Measurements from ENCODE around the gene STPG1.

DNA sequence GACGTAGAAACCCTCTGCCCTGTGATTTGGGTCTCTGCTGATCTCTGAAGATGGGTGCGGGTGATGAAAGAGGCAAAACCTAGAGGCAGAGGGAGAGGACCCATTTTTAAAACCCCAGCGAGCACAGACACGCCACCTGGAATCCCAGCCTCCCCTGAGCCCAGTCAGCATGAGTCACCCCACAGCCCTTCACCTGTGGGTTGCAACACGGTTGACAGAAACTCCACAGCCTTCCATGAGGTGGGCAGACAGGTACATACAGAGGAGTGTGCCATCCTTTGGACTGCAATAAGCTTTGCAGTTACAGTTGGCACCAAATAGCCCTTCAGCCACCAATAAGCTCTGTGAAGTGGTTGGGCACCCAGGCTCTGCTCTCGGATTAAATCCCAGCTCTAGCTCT is 96.5 kb downstream of the STPG1 start:
- TF ChIP-seq, protein P1, sequence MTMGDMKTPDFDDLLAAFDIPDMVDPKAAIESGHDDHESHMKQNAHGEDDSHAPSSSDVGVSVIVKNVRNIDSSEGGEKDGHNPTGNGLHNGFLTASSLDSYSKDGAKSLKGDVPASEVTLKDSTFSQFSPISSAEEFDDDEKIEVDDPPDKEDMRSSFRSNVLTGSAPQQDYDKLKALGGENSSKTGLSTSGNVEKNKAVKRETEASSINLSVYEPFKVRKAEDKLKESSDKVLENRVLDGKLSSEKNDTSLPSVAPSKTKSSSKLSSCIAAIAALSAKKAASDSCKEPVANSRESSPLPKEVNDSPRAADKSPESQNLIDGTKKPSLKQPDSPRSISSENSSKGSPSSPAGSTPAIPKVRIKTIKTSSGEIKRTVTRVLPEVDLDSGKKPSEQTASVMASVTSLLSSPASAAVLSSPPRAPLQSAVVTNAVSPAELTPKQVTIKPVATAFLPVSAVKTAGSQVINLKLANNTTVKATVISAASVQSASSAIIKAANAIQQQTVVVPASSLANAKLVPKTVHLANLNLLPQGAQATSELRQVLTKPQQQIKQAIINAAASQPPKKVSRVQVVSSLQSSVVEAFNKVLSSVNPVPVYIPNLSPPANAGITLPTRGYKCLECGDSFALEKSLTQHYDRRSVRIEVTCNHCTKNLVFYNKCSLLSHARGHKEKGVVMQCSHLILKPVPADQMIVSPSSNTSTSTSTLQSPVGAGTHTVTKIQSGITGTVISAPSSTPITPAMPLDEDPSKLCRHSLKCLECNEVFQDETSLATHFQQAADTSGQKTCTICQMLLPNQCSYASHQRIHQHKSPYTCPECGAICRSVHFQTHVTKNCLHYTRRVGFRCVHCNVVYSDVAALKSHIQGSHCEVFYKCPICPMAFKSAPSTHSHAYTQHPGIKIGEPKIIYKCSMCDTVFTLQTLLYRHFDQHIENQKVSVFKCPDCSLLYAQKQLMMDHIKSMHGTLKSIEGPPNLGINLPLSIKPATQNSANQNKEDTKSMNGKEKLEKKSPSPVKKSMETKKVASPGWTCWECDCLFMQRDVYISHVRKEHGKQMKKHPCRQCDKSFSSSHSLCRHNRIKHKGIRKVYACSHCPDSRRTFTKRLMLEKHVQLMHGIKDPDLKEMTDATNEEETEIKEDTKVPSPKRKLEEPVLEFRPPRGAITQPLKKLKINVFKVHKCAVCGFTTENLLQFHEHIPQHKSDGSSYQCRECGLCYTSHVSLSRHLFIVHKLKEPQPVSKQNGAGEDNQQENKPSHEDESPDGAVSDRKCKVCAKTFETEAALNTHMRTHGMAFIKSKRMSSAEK (CRISPR knock-in tag; IDR thresholded peaks at IDR 0.05; ENCODE audit: borderline replicate concordance) = no peak
- TF ChIP-seq, protein P2, sequence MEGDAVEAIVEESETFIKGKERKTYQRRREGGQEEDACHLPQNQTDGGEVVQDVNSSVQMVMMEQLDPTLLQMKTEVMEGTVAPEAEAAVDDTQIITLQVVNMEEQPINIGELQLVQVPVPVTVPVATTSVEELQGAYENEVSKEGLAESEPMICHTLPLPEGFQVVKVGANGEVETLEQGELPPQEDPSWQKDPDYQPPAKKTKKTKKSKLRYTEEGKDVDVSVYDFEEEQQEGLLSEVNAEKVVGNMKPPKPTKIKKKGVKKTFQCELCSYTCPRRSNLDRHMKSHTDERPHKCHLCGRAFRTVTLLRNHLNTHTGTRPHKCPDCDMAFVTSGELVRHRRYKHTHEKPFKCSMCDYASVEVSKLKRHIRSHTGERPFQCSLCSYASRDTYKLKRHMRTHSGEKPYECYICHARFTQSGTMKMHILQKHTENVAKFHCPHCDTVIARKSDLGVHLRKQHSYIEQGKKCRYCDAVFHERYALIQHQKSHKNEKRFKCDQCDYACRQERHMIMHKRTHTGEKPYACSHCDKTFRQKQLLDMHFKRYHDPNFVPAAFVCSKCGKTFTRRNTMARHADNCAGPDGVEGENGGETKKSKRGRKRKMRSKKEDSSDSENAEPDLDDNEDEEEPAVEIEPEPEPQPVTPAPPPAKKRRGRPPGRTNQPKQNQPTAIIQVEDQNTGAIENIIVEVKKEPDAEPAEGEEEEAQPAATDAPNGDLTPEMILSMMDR (IDR thresholded peaks at IDR 0.05) = no peak
- TF ChIP-seq FOXJ3 (CRISPR knock-in tag; IDR thresholded peaks at IDR 0.05; ENCODE audit: borderline replicate concordance) (no peak), ZNF138 (CRISPR knock-in tag; conservative IDR thresholded peaks at IDR 0.05) (no peak), FOXK1 (CRISPR knock-in tag; IDR thresholded peaks at IDR 0.05) (no peak)
- TF ChIP-seq, protein P3, sequence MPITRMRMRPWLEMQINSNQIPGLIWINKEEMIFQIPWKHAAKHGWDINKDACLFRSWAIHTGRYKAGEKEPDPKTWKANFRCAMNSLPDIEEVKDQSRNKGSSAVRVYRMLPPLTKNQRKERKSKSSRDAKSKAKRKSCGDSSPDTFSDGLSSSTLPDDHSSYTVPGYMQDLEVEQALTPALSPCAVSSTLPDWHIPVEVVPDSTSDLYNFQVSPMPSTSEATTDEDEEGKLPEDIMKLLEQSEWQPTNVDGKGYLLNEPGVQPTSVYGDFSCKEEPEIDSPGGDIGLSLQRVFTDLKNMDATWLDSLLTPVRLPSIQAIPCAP (CRISPR knock-in tag; IDR thresholded peaks at IDR 0.05) = no peak
- TF ChIP-seq, protein P4, sequence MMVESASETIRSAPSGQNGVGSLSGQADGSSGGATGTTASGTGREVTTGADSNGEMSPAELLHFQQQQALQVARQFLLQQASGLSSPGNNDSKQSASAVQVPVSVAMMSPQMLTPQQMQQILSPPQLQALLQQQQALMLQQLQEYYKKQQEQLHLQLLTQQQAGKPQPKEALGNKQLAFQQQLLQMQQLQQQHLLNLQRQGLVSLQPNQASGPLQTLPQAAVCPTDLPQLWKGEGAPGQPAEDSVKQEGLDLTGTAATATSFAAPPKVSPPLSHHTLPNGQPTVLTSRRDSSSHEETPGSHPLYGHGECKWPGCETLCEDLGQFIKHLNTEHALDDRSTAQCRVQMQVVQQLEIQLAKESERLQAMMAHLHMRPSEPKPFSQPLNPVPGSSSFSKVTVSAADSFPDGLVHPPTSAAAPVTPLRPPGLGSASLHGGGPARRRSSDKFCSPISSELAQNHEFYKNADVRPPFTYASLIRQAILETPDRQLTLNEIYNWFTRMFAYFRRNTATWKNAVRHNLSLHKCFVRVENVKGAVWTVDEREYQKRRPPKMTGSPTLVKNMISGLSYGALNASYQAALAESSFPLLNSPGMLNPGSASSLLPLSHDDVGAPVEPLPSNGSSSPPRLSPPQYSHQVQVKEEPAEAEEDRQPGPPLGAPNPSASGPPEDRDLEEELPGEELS (CRISPR knock-in tag; IDR thresholded peaks at IDR 0.05) = no peak
- TF ChIP-seq, protein P5, sequence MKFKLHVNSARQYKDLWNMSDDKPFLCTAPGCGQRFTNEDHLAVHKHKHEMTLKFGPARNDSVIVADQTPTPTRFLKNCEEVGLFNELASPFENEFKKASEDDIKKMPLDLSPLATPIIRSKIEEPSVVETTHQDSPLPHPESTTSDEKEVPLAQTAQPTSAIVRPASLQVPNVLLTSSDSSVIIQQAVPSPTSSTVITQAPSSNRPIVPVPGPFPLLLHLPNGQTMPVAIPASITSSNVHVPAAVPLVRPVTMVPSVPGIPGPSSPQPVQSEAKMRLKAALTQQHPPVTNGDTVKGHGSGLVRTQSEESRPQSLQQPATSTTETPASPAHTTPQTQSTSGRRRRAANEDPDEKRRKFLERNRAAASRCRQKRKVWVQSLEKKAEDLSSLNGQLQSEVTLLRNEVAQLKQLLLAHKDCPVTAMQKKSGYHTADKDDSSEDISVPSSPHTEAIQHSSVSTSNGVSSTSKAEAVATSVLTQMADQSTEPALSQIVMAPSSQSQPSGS (CRISPR knock-in tag; IDR thresholded peaks at IDR 0.05; ENCODE audit: borderline replicate concordance, low read depth) = no peak

Measured in WTC11 (cell line).